ENCODE data around the gene SUPT5H.
"Not testable (repeated sequence)": the region's sequence is repeated elsewhere in the genome, so short reads cannot be mapped to it uniquely, and the experiment has no call there.

SUPT5H gene

DNA sequence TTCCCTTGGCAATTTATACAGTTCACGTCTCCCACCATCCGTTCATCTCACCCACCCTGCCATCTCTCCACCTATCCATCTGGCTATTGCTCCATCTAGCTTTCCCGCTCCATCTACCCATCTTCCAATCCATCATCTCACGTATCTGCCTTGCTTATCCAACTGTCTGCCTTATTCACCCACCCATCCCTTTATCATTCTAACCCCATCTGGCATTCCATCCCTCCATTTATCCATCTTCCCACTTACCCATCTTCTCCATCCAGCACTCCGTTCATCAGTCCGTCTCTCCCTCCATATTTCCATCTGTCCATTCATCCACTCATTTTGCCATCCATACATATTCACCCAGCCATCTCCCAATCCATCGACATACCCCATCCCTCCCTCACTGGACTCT, 19.6 kb upstream of the SUPT5H start:
- no peak for DNase-seq (ENCODE audit: low read depth)

GRCh38 chr19:39426170-39426569, 19.2 kb upstream of the SUPT5H start:
- no peak for DNase-seq (ENCODE audit: low read depth)

- no peak for DNase-seq (ENCODE audit: low read depth)
These were observed 17.7 kb upstream of the SUPT5H start for GRCh38 chr19:39427707-39428106.

- DNase-seq (ENCODE audit: low read depth), result no peak
These were observed 16.9 kb upstream of the SUPT5H start for GRCh38 chr19:39428283-39429112.

- DNase-seq (ENCODE audit: low read depth), result peak; percentile 99
These were observed 14.4 kb upstream of the SUPT5H start for GRCh38 chr19:39430675-39431593.

GRCh38 chr19:39432677-39433025, 12.7 kb upstream of the SUPT5H start:
- DNase-seq (ENCODE audit: low read depth), result no peak

DNA sequence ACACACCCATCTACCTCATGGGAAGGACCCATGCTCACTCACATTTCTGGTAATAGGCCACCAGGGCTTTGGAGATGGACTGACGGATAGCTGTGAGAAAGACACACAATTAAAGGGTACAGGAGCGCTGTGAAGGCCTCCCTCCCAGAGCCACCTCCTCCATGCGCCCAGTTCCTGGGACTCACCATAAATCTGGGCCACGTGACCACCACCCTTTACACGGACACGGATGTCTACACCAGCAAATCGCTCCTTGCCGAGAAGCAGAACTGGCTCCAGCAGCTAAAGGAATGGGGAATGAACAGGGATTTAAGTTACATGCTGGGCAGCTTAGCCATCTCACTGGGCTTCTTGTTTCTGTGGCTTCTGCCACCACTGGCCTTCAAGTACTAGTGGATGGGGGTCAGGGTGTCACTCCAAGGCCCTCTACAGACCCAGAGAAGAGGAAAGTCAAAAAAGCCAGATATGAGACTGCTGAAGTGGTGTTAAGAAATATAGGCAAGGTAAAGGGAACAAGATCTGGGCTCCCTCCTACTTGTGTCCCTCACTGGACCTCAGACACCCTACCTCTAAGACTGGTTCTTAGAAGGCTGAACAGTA, 11.8 kb upstream of the SUPT5H start:
- DNase-seq (ENCODE audit: low read depth), result no peak

DNA sequence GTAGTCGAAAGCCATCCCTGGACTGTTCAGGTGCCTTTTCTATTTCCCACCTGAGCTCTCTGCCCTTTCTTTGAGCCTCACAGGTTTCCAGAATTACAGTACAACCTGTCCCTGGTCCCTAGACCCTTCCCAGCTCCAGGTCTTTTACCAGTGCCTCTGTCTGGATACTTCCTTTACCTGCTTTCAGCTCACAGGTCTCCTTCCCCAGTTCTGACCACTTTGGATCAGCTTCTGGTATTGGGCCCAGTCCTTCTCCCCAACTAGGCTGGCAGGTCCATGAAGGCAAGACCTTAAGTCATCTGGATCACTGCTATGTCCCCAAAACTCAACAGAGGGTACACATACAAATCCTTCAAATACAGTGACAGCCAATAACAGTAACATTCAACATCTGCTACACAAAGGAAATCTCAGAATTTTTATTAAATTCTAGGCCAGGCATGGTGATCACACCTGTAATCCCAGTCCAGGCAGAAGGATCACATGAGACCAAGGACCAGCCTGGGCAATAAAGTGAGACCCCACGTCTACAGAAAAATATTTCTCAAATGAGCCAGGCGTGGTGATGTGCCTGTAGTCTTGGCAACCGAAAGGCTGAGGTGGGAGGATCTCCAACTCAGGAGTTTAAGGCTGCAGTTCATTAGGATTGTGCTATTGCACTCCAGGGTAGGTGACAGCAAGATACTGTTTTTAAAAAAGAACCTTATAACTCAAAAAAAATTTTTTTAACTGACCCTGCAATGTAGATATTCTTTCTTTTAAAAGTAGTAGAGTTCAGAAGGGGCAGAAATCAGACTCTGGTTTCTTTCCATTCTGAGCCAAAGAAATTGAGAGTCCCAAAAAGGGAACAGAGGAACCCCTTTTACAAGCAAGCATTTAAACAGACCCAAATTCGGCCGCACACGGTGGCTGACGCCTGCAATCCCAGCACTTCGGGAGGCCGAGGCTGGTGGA, 11.0 kb upstream of the SUPT5H start:
- no peak for DNase-seq (ENCODE audit: low read depth)

- peak; percentile 79 for DNase-seq (ENCODE audit: low read depth)
These were observed 9.7 kb upstream of the SUPT5H start, which contains the start of gene RPS16 for GRCh38 chr19:39435499-39436349. Gene RPS16 (minus strand): TSS chr19:39435949. CDS start chr19:39435895, 54 bp downstream.

DNA sequence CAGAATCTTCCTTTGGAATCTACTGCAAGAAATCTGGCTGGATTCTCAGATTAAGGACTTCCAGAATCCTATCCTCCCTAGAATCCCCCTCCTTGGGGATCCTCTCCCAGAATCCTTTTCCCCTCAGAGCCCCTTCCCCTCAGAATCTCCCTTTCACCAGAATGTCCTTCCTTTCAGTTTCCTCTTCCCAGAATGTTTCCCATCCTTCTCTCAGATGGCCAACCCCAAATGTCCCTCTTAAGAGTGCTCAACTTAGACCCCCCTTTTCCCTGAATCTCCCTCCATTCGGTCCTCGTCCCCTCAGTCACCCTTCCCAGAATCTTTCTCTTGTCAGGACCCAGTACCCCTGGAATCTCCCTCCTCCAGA, 9.0 kb upstream of the SUPT5H start:
- no peak for DNase-seq (ENCODE audit: low read depth)

GRCh38 chr19:39438270-39438934, 7.0 kb upstream of the SUPT5H start:
- no peak for DNase-seq (ENCODE audit: low read depth)

GRCh38 chr19:39444598-39445195, 685 bp upstream of the SUPT5H start:
- no peak for DNase-seq (ENCODE audit: low read depth)

GRCh38 chr19:39446365-39447084, 1.1 kb downstream of the SUPT5H start:
- DNase-seq (ENCODE audit: low read depth), result no peak

DNA sequence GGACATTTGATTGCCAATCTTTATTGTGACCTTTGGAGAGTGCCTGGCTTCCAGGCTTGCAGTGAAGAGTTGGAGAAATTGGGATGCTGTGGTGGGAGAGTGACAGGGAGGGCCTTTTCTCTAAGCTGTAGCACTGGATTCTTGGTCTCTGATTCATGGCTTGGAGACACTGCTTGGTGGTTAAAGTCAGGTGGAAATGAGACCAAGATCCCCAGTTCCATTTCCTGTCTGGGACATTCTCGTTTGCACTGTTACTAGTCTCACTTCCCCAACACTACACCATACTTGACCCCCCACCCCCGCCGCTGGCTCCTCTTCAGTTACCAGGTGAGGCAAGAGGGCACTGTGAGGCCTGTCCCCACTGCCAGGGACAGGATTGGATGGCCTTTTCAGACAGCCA, 2.9 kb downstream of the SUPT5H start:
- no peak for DNase-seq (ENCODE audit: low read depth)

- DNase-seq (ENCODE audit: low read depth), result no peak
These were observed 3.9 kb downstream of the SUPT5H start for GRCh38 chr19:39449116-39449797.

DNA sequence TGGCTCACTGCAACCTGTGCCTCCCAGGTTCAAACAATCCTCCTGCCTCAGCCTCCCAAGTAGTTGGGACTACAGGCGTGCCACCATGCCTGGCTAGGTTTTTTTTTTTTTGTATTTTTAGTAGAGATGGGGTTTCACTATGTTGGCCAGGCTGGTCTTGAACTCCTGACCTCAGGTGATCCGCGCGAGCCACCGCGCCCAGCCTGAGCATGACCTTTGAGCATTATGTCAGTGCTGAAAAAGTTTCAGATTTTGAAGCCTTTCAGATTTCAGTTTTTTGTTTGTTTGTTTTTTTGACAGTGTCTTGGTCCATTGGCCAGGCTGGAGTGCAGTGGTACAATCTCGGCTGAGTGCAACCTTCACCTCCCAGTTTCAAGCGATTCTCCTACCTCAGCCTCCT, 5.9 kb downstream of the SUPT5H start:
- not testable (repeated sequence) for DNase-seq (ENCODE audit: low read depth)

- DNase-seq (ENCODE audit: low read depth), result no peak
These were observed 18.0 kb downstream of the SUPT5H start for GRCh38 chr19:39463403-39463802.
